ENCODE data around the gene RAB3A. TPM values are rescaled to one million over a fixed set of nuclear protein-coding genes. Genes with fewer than 3 reads are reported as not detected.

The RAB3A gene
- total and polyA plus RNA-seq, 2 donors (not counting 3 experiments of a cell fraction or from before 2014, with no cell fraction given), result 0.88 to 0.90 TPM

- peaks cover under 1% of the 10 kb centered on the region for H3K4me1 ChIP-seq (ENCODE audit: control insufficient read depth, extremely low read depth, insufficient read depth, low read length)
- H3K4me3 ChIP-seq (replicated peaks in 1 of 3; ENCODE audit: insufficient read depth in 1 of 3, low read depth in 1 of 3, low read length in 3 of 3), result no peak overlapping the region
- DNase-seq (ENCODE audit: low read depth, low spot score) (no peak), FAIRE-seq (no peak)
- H2AFZ ChIP-seq (ENCODE audit: low read depth, low read length), result no peak overlapping the region
- H3K36me3 ChIP-seq (ENCODE audit: control insufficient read depth in 2 of 2, extremely low read depth in 1 of 2, insufficient read depth in 2 of 2, low read length in 2 of 2), result peaks cover 8 to 41% of the 10 kb centered on the region in 2 experiments
- no peaks in the 10 kb centered on the region for H3K27me3 ChIP-seq (ENCODE audit: control insufficient read depth in 2 of 2, insufficient read depth in 2 of 2, low read length in 2 of 2)
- TF ChIP-seq JUN (IDR thresholded peaks at IDR 0.05; ENCODE audit: borderline replicate concordance, insufficient read depth, insufficient read length, low read depth) (no peak), MYC (IDR thresholded peaks at IDR 0.05; ENCODE audit: low read depth, low read length) (no peak), CTCF (IDR thresholded peaks at IDR 0.05; ENCODE audit: extremely low read depth in 1 of 2, insufficient read depth in 1 of 2, low read depth in 1 of 2, low read length in 2 of 2) (no peak), GATA2 (IDR thresholded peaks at IDR 0.05; ENCODE audit: insufficient read depth, insufficient read length, low read depth, low read length) (no peak), MAX (IDR thresholded peaks at IDR 0.05; ENCODE audit: insufficient read depth, insufficient read length) (no peak), EZH2 (IDR thresholded peaks at IDR 0.05; ENCODE audit: borderline replicate concordance, low read depth, low read length, severe bottlenecking) (no peak), POLR2AphosphoS5 (IDR thresholded peaks at IDR 0.05; ENCODE audit: insufficient read depth, low read depth, low read length) (no peak), FOS (IDR thresholded peaks at IDR 0.05; ENCODE audit: borderline replicate concordance, insufficient read depth, low read length) (no peak), POLR2A (IDR thresholded peaks at IDR 0.05; ENCODE audit: low read depth, low read length) (no peak)
- no peaks in the 10 kb centered on the region for H3K9me1 ChIP-seq (replicated peaks; ENCODE audit: control insufficient read depth, extremely low read depth, insufficient read depth, low read length)
- no peaks in the 10 kb centered on the region for H4K20me1 ChIP-seq (replicated peaks; ENCODE audit: control insufficient read depth, extremely low read depth, insufficient read depth, low read length)
- H3K27ac ChIP-seq (ENCODE audit: insufficient read depth, low read depth, low read length), result no peak overlapping the region
- BruUV-seq (replicated peaks), result no TSS peak
- no peaks in the 10 kb centered on the region for H3K79me2 ChIP-seq (ENCODE audit: control insufficient read depth, insufficient read depth, low read length)
- intact Hi-C loops (cut with micrococcal nuclease) (no loop called here), dilution Hi-C loops (cut with MboI; ENCODE audit: extremely low pct_ligation_motif_present, low sequenced_read_pairs) (no loop called here)
- H3K4me2 ChIP-seq (ENCODE audit: insufficient read depth, low read length), result no peak overlapping the region
- POLR2A ChIA-PET, result no interaction called here
- H3K9ac ChIP-seq (replicated peaks; ENCODE audit: extremely low read depth, insufficient read depth, low read length), result no peak overlapping the region
- CTCF ChIA-PET, result interaction anchor here (1.2 to 6.0 kb wide), 2 partner anchors 55 to 86 kb away, joined by 4 to 138 read pairs; no protein-coding TSS in a partner anchor
- H3K9me3 ChIP-seq (replicated peaks; ENCODE audit: control insufficient read depth, insufficient read depth, low read length), result no peaks in the 10 kb centered on the region
These were observed 37.9 kb downstream of the RAB3A start for GRCh38 chr19:18165794-18166544.
